ENCODE measurements around the gene EPOP. TPM values are rescaled to one million over a fixed set of nuclear protein-coding genes. Genes with fewer than 3 reads are reported as not detected.

EPOP gene
- total and polyA plus RNA-seq, 2 of the 13 experiments (the other 11 are each of a cell fraction or from before 2014, with no cell fraction given): 14.7 to 37.8 TPM

- TF ChIP-seq ATAD3A (CRISPR knock-in tag; IDR thresholded peaks at IDR 0.05) (no peak), SIX1 (CRISPR knock-in tag; IDR thresholded peaks at IDR 0.05; ENCODE audit: borderline replicate concordance) (peak; percentile 17; the same call in 1 of the 2 replicates), CC2D1A (CRISPR knock-in tag; IDR thresholded peaks at IDR 0.05) (no peak), TCF7 (IDR thresholded peaks at IDR 0.05; ENCODE audit: low read depth) (no peak), ZNF563 (CRISPR knock-in tag; IDR thresholded peaks at IDR 0.05) (no peak), ZFP41 (CRISPR knock-in tag; IDR thresholded peaks at IDR 0.05; ENCODE audit: borderline replicate concordance) (no peak), BHLHE40 (IDR thresholded peaks at IDR 0.05; ENCODE audit: low read length) (peak; percentile 15; the same call in 1 of the 2 replicates), NCOA1 (CRISPR knock-in tag; IDR thresholded peaks at IDR 0.05) (peak; percentile 85), KMT2B (CRISPR knock-in tag; IDR thresholded peaks at IDR 0.05) (0 out of 2 replicates have a peak, but pooled peaks have one; percentile 7), FOXA3 (CRISPR knock-in tag; IDR thresholded peaks at IDR 0.05) (no peak; the same call in 1 of the 2 replicates), SRSF9 (IDR thresholded peaks at IDR 0.05; ENCODE audit: borderline replicate concordance, insufficient read depth, low read depth, low read length, poor library complexity, severe bottlenecking) (no peak), ZEB1 (IDR thresholded peaks at IDR 0.05; ENCODE audit: insufficient replicate concordance, low read depth) (peak; percentile 56), ZNF431 (CRISPR knock-in tag; IDR thresholded peaks at IDR 0.05; ENCODE audit: borderline replicate concordance, low read depth) (no peak), LCORL (IDR thresholded peaks at IDR 0.05) (no peak), LCORL (CRISPR knock-in tag; IDR thresholded peaks at IDR 0.05) (peak; percentile 4; the same call in 1 of the 2 replicates), ZKSCAN1 (IDR thresholded peaks at IDR 0.05; ENCODE audit: low read length) (no peak), KDM5A (IDR thresholded peaks at IDR 0.05; ENCODE audit: borderline replicate concordance, low read length) (no peak), ZNF577 (CRISPR knock-in tag; IDR thresholded peaks at IDR 0.05; ENCODE audit: borderline replicate concordance, low read depth) (no peak), SMAD1 (CRISPR knock-in tag; IDR thresholded peaks at IDR 0.05; ENCODE audit: borderline replicate concordance, low read depth) (peak; percentile 7; the same call in 1 of the 2 replicates), ARNTL (CRISPR knock-in tag; IDR thresholded peaks at IDR 0.05) (no peak), BRCA1 (CRISPR knock-in tag; IDR thresholded peaks at IDR 0.05) (no peak), PLRG1 (conservative IDR thresholded peaks at IDR 0.05) (no peak), HDAC2 (CRISPR knock-in tag; IDR thresholded peaks at IDR 0.05) (peak; percentile 49; the same call in 1 of the 2 replicates), KLF9 (CRISPR knock-in tag; IDR thresholded peaks at IDR 0.05; ENCODE audit: low read depth) (0 out of 2 replicates have a peak, but pooled peaks have one; percentile 8), FLYWCH1 (CRISPR knock-in tag; IDR thresholded peaks at IDR 0.05) (no peak), PHF8 (CRISPR knock-in tag; IDR thresholded peaks at IDR 0.05) (0 out of 2 replicates have a peak, but pooled peaks have one; percentile 11), ZBTB39 (CRISPR knock-in tag; IDR thresholded peaks at IDR 0.05) (no peak; the same call in 1 of the 2 replicates), HES4 (CRISPR knock-in tag; IDR thresholded peaks at IDR 0.05; ENCODE audit: borderline replicate concordance) (no peak), ZNF781 (CRISPR knock-in tag; IDR thresholded peaks at IDR 0.05; ENCODE audit: borderline replicate concordance, not compliant biosample characterization) (no peak), HIVEP1 (CRISPR knock-in tag; IDR thresholded peaks at IDR 0.05) (no peak), ZSCAN25 (CRISPR knock-in tag; IDR thresholded peaks at IDR 0.05) (peak; percentile 15; the same call in 1 of the 2 replicates), RNF2 (conservative IDR thresholded peaks at IDR 0.05; ENCODE audit: low read depth) (no peak)
These were observed 26.9 kb upstream of the EPOP start (continued) for GRCh38 chr17:38701504-38702165.
